Loucy (cell line): ENCODE data around the gene LPP.

Experiments
- CTCF ChIP-seq: fragments of 200-600 bp; sonication (generic); conservative IDR thresholded peaks from 2 replicates; pipeline ENCODE4 v1.5.1; 2014; ENCODE audit warnings: mild to moderate bottlenecking, antibody characterized with exemption, low read length
- EZH2phosphoT487 ChIP-seq: fragments of 200-600 bp; IDR thresholded peaks from 2 replicates; pipeline ENCODE4 v1.6.1; 2018; ENCODE audit warnings: antibody characterized with exemption, mild to moderate bottlenecking, moderate library complexity, borderline replicate concordance

GRCh38 chr3:188680189-188680588 is 526.2 kb downstream of the LPP start:
- no peak for TF ChIP-seq CTCF
- no peak for TF ChIP-seq EZH2phosphoT487
